Central memory CD8-positive, alpha-beta T cell (primary cell): ENCODE results near the gene HOXB3.

Experiments used
- ATAC-seq: fragments of 150-1000 bp; cut with Tn5 transposase; replicated peaks from 2 replicates; pipeline ENCODE4 v1.10.0; 2022; ENCODE audit warnings: mild to moderate bottlenecking, moderate FRiP score, moderate number of reproducible peaks; ENCODE audit not compliant: poor library complexity, severe bottlenecking; ENCODE audit errors: extremely low read depth
- DNase-seq, 2 donors: peaks; one replicate each; pipeline ENCODE4 v3.0.0; 2021; ENCODE audit warnings: low spot score in 2 of 2
- H3K27ac Mint-ChIP-seq: one replicate; pipeline ENCODE4 v1.8.0; 2022; ENCODE audit warnings: low read depth, mild to moderate bottlenecking, moderate library complexity, mixed read lengths
- H3K27me3 Mint-ChIP-seq: one replicate; pipeline ENCODE4 v1.8.0; 2022; ENCODE audit warnings: mixed read lengths
- H3K36me3 Mint-ChIP-seq: one replicate; pipeline ENCODE4 v1.8.0; 2022; ENCODE audit warnings: mild to moderate bottlenecking, moderate library complexity, mixed read lengths; ENCODE audit not compliant: insufficient read depth
- H3K4me1 Mint-ChIP-seq: one replicate; pipeline ENCODE4 v1.8.0; 2022; ENCODE audit warnings: mixed read lengths
- H3K4me3 Mint-ChIP-seq: one replicate; pipeline ENCODE4 v1.8.0; 2022; ENCODE audit warnings: mild to moderate bottlenecking, moderate library complexity, mixed read lengths
- H3K9me3 Mint-ChIP-seq: one replicate; pipeline ENCODE4 v1.8.0; 2022; ENCODE audit warnings: mixed read lengths

Gene HOXB3

GRCh38 chr17:48561884-48562810 is 27.9 kb downstream of the HOXB3 start:
- peak; percentile 65 for ATAC-seq
- Mint-ChIP-seq H3K9me3 (no peaks in the 10 kb centered on the region), H3K4me1 (peaks cover 9% of the 10 kb centered on the region), H3K27ac (no peak overlapping the region), H3K27me3 (no peaks in the 10 kb centered on the region), H3K36me3 (peaks cover 3% of the 10 kb centered on the region), H3K4me3 (no peak overlapping the region)
- no peak for DNase-seq

GRCh38 chr17:48559840-48560817 is 29.9 kb downstream of the HOXB3 start:
- Mint-ChIP-seq H3K27me3 (no peaks in the 10 kb centered on the region), H3K4me1 (peaks cover 13% of the 10 kb centered on the region), H3K36me3 (peaks cover 5% of the 10 kb centered on the region), H3K4me3 (no peak overlapping the region), H3K9me3 (no peaks in the 10 kb centered on the region), H3K27ac (no peak overlapping the region)
- DNase-seq (no peak), ATAC-seq (no peak)

GRCh38 chr17:48559122-48559839 is 30.8 kb downstream of the HOXB3 start:
- H3K4me1 Mint-ChIP-seq, result peaks cover 17% of the 10 kb centered on the region
- ATAC-seq (no peak), DNase-seq (no peak)
- H3K4me3 Mint-ChIP-seq, result no peak overlapping the region
- H3K36me3 Mint-ChIP-seq, result peaks cover 8% of the 10 kb centered on the region
- H3K27me3 Mint-ChIP-seq, result no peaks in the 10 kb centered on the region
- no peaks in the 10 kb centered on the region for H3K9me3 Mint-ChIP-seq
- H3K27ac Mint-ChIP-seq, result no peak overlapping the region

- H3K4me1 Mint-ChIP-seq, result peaks cover 17% of the 10 kb centered on the region
Observed at GRCh38 chr17:48558831-48559121, 31.3 kb downstream of the HOXB3 start.

GRCh38 chr17:48558057-48558830 is 31.8 kb downstream of the HOXB3 start:
- H3K36me3 Mint-ChIP-seq, result peaks cover 8% of the 10 kb centered on the region

More at GRCh38 chr17:48558831-48559121, 31.3 kb downstream of the HOXB3 start:
- Mint-ChIP-seq H3K9me3 (no peaks in the 10 kb centered on the region), H3K4me3 (no peak overlapping the region), H3K27ac (no peak overlapping the region), H3K27me3 (no peaks in the 10 kb centered on the region), H3K36me3 (peaks cover 8% of the 10 kb centered on the region)
- DNase-seq (no peak), ATAC-seq (no peak)

GRCh38 chr17:48556576-48557401 is 33.3 kb downstream of the HOXB3 start:
- Mint-ChIP-seq H3K4me1 (peaks cover 14% of the 10 kb centered on the region), H3K4me3 (no peak overlapping the region), H3K36me3 (peaks cover 10% of the 10 kb centered on the region), H3K27ac (no peak overlapping the region), H3K9me3 (no peaks in the 10 kb centered on the region), H3K27me3 (no peaks in the 10 kb centered on the region)
- ATAC-seq, result no peak
- DNase-seq, result no peak

More at GRCh38 chr17:48558057-48558830, 31.8 kb downstream of the HOXB3 start:
- H3K9me3 Mint-ChIP-seq, result no peaks in the 10 kb centered on the region
- peaks cover 17% of the 10 kb centered on the region for H3K4me1 Mint-ChIP-seq
- no peak overlapping the region for H3K4me3 Mint-ChIP-seq
- H3K27me3 Mint-ChIP-seq, result no peaks in the 10 kb centered on the region
- ATAC-seq, result no peak
- DNase-seq, result no peak
- no peak overlapping the region for H3K27ac Mint-ChIP-seq

GRCh38 chr17:48556229-48556575 is 33.8 kb downstream of the HOXB3 start:
- H3K36me3 Mint-ChIP-seq, result peaks cover 10% of the 10 kb centered on the region
- H3K27ac Mint-ChIP-seq, result no peak overlapping the region
- peaks cover 8% of the 10 kb centered on the region for H3K4me1 Mint-ChIP-seq
- H3K27me3 Mint-ChIP-seq, result no peaks in the 10 kb centered on the region
- H3K9me3 Mint-ChIP-seq, result no peaks in the 10 kb centered on the region
- no peak for DNase-seq
- no peak for ATAC-seq
- no peak overlapping the region for H3K4me3 Mint-ChIP-seq

- no peak for DNase-seq
- Mint-ChIP-seq H3K36me3 (peaks cover 10% of the 10 kb centered on the region), H3K4me3 (peak overlapping the region; percentile 51), H3K27me3 (no peaks in the 10 kb centered on the region), H3K4me1 (peaks cover 8% of the 10 kb centered on the region), H3K27ac (no peak overlapping the region), H3K9me3 (no peaks in the 10 kb centered on the region)
- no peak for ATAC-seq
Observed at GRCh38 chr17:48555258-48556228, 34.5 kb downstream of the HOXB3 start.

- DNase-seq (no peak), ATAC-seq (no peak)
- Mint-ChIP-seq H3K27ac (no peak overlapping the region), H3K27me3 (no peaks in the 10 kb centered on the region), H3K4me3 (peak overlapping the region; percentile 51), H3K36me3 (peaks cover 10% of the 10 kb centered on the region), H3K4me1 (peaks cover 8% of the 10 kb centered on the region), H3K9me3 (no peaks in the 10 kb centered on the region)
Observed at GRCh38 chr17:48554412-48555257, 35.4 kb downstream of the HOXB3 start.

GRCh38 chr17:48553826-48554225 is 36.2 kb downstream of the HOXB3 start:
- ATAC-seq, result no peak
- H3K4me3 Mint-ChIP-seq, result no peak overlapping the region
- H3K27me3 Mint-ChIP-seq, result no peaks in the 10 kb centered on the region
- no peak overlapping the region for H3K27ac Mint-ChIP-seq
- peaks cover 8% of the 10 kb centered on the region for H3K4me1 Mint-ChIP-seq
- no peaks in the 10 kb centered on the region for H3K9me3 Mint-ChIP-seq
- peaks cover 8% of the 10 kb centered on the region for H3K36me3 Mint-ChIP-seq
- no peak for DNase-seq
